Upper lobe of left lung (tissue), 4 donors: ENCODE results near the gene POFUT1.

ENCODE experiments used
- CTCF ChIP-seq, 6 experiments: fragments of 450-650 bp in 4 of 6; fragments of 200-600 bp in 2 of 6; sonication (generic) in 2 of 6; IDR thresholded peaks; one replicate each; pipeline ENCODE4 v1.5.1; 2016 to 2019; ENCODE audit warnings: antibody characterized with exemption in 6 of 6
- POLR2AphosphoS5 ChIP-seq, 2 donors: sonication (generic); formaldehyde crosslinking; IDR thresholded peaks; one replicate each; pipeline ENCODE4 v1.5.1; 2017; ENCODE audit warnings: antibody characterized with exemption in 2 of 2

GRCh38 chr20:32287231-32287638 lies 79.6 kb downstream of the POFUT1 start:
- no peak for TF ChIP-seq CTCF (IDR thresholded peaks at IDR 0.05)
- no peak for TF ChIP-seq POLR2AphosphoS5 (IDR thresholded peaks at IDR 0.05)
